Measurements from ENCODE around the gene LAMP5.

The LAMP5 gene

GRCh38 chr20:9550283-9550682 lies 35.9 kb downstream of the LAMP5 start:
- DNase-seq = no peak

GRCh38 chr20:9550871-9551270 lies 36.5 kb downstream of the LAMP5 start:
- no peak for DNase-seq

GRCh38 chr20:9551808-9552550 lies 37.6 kb downstream of the LAMP5 start:
- DNase-seq = no peak

- no peak for DNase-seq
Measured at GRCh38 chr20:9555781-9556180, 41.4 kb downstream of the LAMP5 start.

GRCh38 chr20:9557411-9557810 lies 43.0 kb downstream of the LAMP5 start:
- no peak for DNase-seq

GRCh38 chr20:9565910-9566550 lies 51.6 kb downstream of the LAMP5 start:
- no peak for DNase-seq

- DNase-seq = no peak
Measured at GRCh38 chr20:9566977-9567376, 52.6 kb downstream of the LAMP5 start.

GRCh38 chr20:9570612-9571011 lies 56.2 kb downstream of the LAMP5 start:
- DNase-seq = no peak

- no peak for DNase-seq
Measured at GRCh38 chr20:9571783-9572182, 57.4 kb downstream of the LAMP5 start.

GRCh38 chr20:9572670-9573069 lies 58.3 kb downstream of the LAMP5 start:
- no peak for DNase-seq

- no peak for DNase-seq
Measured at GRCh38 chr20:9573335-9574151, 59.2 kb downstream of the LAMP5 start.

GRCh38 chr20:9574181-9574580 lies 59.8 kb downstream of the LAMP5 start:
- DNase-seq = no peak

GRCh38 chr20:9574776-9575175 lies 60.4 kb downstream of the LAMP5 start:
- no peak for DNase-seq

- DNase-seq = no peak
Measured at GRCh38 chr20:9575836-9576235, 61.4 kb downstream of the LAMP5 start.

GRCh38 chr20:9576695-9577094 lies 62.3 kb downstream of the LAMP5 start:
- DNase-seq = no peak

GRCh38 chr20:9577397-9577796 lies 63.0 kb downstream of the LAMP5 start:
- no peak for DNase-seq

GRCh38 chr20:9578594-9578993 lies 64.2 kb downstream of the LAMP5 start:
- DNase-seq = no peak
